ENCODE measurements around the gene TP53I3. TPM values are rescaled to one million over a fixed set of nuclear protein-coding genes. Genes with fewer than 3 reads are reported as not detected.
A peak's percentile ranks its signal among the peaks of the same experiment; 100 is the strongest.

TP53I3 gene, protein sequence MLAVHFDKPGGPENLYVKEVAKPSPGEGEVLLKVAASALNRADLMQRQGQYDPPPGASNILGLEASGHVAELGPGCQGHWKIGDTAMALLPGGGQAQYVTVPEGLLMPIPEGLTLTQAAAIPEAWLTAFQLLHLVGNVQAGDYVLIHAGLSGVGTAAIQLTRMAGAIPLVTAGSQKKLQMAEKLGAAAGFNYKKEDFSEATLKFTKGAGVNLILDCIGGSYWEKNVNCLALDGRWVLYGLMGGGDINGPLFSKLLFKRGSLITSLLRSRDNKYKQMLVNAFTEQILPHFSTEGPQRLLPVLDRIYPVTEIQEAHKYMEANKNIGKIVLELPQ
- total RNA-seq (2012; rRNA removed) (25.5 and 26.9 TPM in 2 replicates), polyA plus RNA-seq (2012; rRNA removed) (41.8 and 42.2 TPM in 2 replicates), Bru-seq, nascent RNA (percentile 61 among the genes with signal in this experiment), BruChase-seq, experiment 1, labeled RNA remaining after a 6-hour chase (percentile 74 among the genes with signal in this experiment), BruChase-seq, experiment 2, labeled RNA remaining after a 2-hour chase (percentile 64 among the genes with signal in this experiment)
- 19.4 and 32.9 TPM in 2 replicates for polyA plus RNA-seq (2012; cell fraction: cytosol; rRNA removed)
- 88.1 and 140 TPM in 2 replicates for polyA plus RNA-seq (2012; cell fraction: nucleus; rRNA removed; ENCODE audit: low replicate concordance)
- long read RNA-seq, transcript TP53I3-202 (6 exons, 1,635 nt) = minor isoform, 9 of 32 reads
- long read RNA-seq, transcript TP53I3-201 (5 exons, 1,998 nt) = major isoform, 12 of 32 reads
- long read RNA-seq, partial matches to known transcripts = 3 of 32 reads
- long read RNA-seq, other reads (novel, unspliced or antisense) = 5 of 32 reads

DNA sequence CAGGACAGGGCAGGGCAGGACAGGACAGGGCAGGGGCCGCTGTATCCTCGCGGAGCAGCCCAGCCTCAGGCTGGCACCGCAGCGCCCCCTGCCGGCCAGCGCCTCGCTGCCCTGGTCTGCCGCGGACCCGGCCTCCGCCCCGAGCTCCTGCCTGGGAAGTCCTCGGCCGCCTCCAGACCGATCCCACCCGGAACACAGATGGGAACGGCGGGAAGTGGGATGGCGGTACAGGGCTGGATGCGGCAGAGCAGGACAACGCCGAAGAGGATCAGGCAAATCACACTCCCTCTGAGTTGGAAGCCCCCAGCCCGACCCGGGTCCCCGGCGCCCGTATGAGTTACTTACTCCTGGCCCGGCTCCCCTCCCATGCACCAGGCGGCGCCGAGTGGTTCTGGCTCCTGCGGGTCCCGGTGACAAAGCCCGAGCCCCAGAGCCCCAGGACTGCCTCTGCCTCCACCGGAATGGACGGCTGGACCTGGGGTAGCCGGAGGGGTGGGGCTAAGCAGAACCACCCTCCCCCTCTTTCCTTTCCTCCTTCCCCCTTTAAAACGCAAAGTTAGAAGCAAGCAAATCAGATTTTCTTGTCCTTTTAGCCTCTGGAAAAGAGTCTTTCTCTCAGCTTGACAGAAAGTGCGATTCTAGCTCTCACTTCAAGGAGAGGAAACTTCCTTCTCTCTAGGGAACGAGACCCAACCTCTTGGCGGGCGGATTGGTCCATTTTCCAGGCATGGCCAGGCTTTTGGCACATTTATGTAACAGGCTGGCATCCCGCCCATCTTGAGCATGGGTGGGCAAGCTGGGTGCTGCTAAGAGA is at the start of gene TP53I3:
TSS of gene TP53I3 (minus strand) at position 449 of the 814 bp plus-strand sequence. CDS start 508 bp downstream, outside the sequence.
- H3K9me1 ChIP-seq (ENCODE audit: insufficient read depth, low read length) = peaks cover 11% of the 10 kb centered on the region
- no peaks in the 10 kb centered on the region for H3K27me3 ChIP-seq (ENCODE audit: control insufficient read depth, insufficient read depth, low read length)
- H2AK5ac ChIP-seq (ENCODE audit: low read depth, low read length) = peak within 1 kb of the TSS; percentile 91
- H2AFZ ChIP-seq (replicated peaks; ENCODE audit: low read length, poor library complexity) = peak within 1 kb of the TSS; percentile 99
- in situ Hi-C loops (cut with MboI; ENCODE audit: low sequenced_read_pairs) = no loop called here
- 7% methylated on average over 3 of the region's 44 CpGs; no CpG with 5 or more reads in 1 of the 2 experiments for WGBS, 2 experiments (ENCODE audit: extremely low coverage in 2 of 2, insufficient read length in 1 of 2)
- ATAC-seq (ENCODE audit: low read depth) (peak; percentile 93), DNase-seq (peak; percentile 84)
- peak within 1 kb of the TSS; percentile 70 for H3K4me3 ChIP-seq (ENCODE audit: insufficient read depth, low read depth, low read length)
- H3K14ac ChIP-seq (replicated peaks; ENCODE audit: low read depth, low read length) = peak within 1 kb of the TSS; percentile 87
- H4K5ac ChIP-seq (ENCODE audit: low read depth, low read length) = peak within 1 kb of the TSS; percentile 80
- peak within 1 kb of the TSS; percentile 91 for H3K56ac ChIP-seq (ENCODE audit: extremely low read depth, insufficient read depth, low read length)
- no peaks in the 10 kb centered on the region for H3K9me3 ChIP-seq (ENCODE audit: control insufficient read depth, insufficient read depth, low read length)
- peaks cover 15% of the 10 kb centered on the region for H3K36me3 ChIP-seq (ENCODE audit: control insufficient read depth, insufficient read depth, low read length)
- peak within 1 kb of the TSS; percentile 91 for H4K91ac ChIP-seq (ENCODE audit: insufficient read depth, low read depth, low read length)
- ChIA-PET CTCF (interaction anchor here (0.6 to 2.0 kb wide), 12 partner anchors 13 to 1678 kb away, joined by 3 to 10 read pairs (median 4); partner anchors contain the start of genes ATAD2B and PFN4), POLR2A (ENCODE audit: unreplicated experiment) (interaction anchor here (0.6 to 1.0 kb wide), 5 partner anchors 10 to 1004 kb away, joined by 3 read pairs; partner anchors contain the start of genes FAM228B and PFN4)
- peak within 1 kb of the TSS; percentile 89 for H2BK120ac ChIP-seq (ENCODE audit: low read depth, low read length)
- H3K4me1 ChIP-seq (ENCODE audit: control insufficient read depth, insufficient read depth, low read length) = peaks cover 4% of the 10 kb centered on the region; the same call in 1 of the 2 replicates
- H2BK15ac ChIP-seq (ENCODE audit: low read depth, low read length) = peak within 1 kb of the TSS; percentile 78; the same call in 2 of the 3 replicates
- BruUV-seq (replicated peaks) = no TSS peak
- peak within 1 kb of the TSS; percentile 78 for H3K18ac ChIP-seq (ENCODE audit: low read depth, low read length)
- H2BK5ac ChIP-seq (ENCODE audit: low read depth, low read length, poor library complexity, severe bottlenecking) = peak within 1 kb of the TSS; percentile 81
- peak within 1 kb of the TSS; percentile 97 for H3K4ac ChIP-seq (ENCODE audit: low read depth, low read length)
- H4K20me1 ChIP-seq (ENCODE audit: insufficient read depth, low read length) = no peaks in the 10 kb centered on the region
- peak within 1 kb of the TSS; percentile 79 for H3K9ac ChIP-seq (ENCODE audit: low read depth, low read length)
- peak within 1 kb of the TSS; percentile 89 for H3K27ac ChIP-seq (ENCODE audit: insufficient read depth, low read length)
- H2AK9ac ChIP-seq (replicated peaks; ENCODE audit: low read depth, low read length, poor library complexity) = peak within 1 kb of the TSS; percentile 99
- peak within 1 kb of the TSS; percentile 85 for H3K23ac ChIP-seq (ENCODE audit: low read depth, low read length)
- H3K4me2 ChIP-seq (ENCODE audit: low read depth, low read length) = peak within 1 kb of the TSS; percentile 86
- H2BK20ac ChIP-seq (ENCODE audit: low read depth, low read length) = peak within 1 kb of the TSS; percentile 55; the same call in 1 of the 2 replicates
- dilution Hi-C loops (cut with HindIII; ENCODE audit: low sequenced_read_pairs, unreplicated experiment) = no loop called here
- intact Hi-C loops (cut with micrococcal nuclease) = loop anchor here (1.0 to 2.0 kb wide), 3 partner anchors 157 to 298 kb away; partner anchors contain the start of gene ATAD2B
- H4K8ac ChIP-seq (ENCODE audit: low read depth in 2 of 2, low read length in 2 of 2) = peak within 1 kb of the TSS; percentile 74 to 96
- peaks cover 12 to 31% of the 10 kb centered on the region in 2 experiments for H3K79me1 ChIP-seq (ENCODE audit: low read depth in 1 of 2, low read length in 2 of 2)
- TF ChIP-seq POLR2A (IDR thresholded peaks at IDR 0.05; ENCODE audit: low read depth, low read length) (peak; percentile 71), NFE2L2 (IDR thresholded peaks at IDR 0.05; ENCODE audit: low read depth, low read length) (no peak), RCOR1 (IDR thresholded peaks at IDR 0.05; ENCODE audit: insufficient replicate concordance, low read length) (no peak), RFX5 (IDR thresholded peaks at IDR 0.05; ENCODE audit: low read depth, low read length) (no peak), SMC3 (IDR thresholded peaks at IDR 0.05; ENCODE audit: low read depth, low read length) (peak; percentile 50), MXI1 (IDR thresholded peaks at IDR 0.05; ENCODE audit: borderline replicate concordance, low read depth, low read length) (no peak), CHD1 (IDR thresholded peaks at IDR 0.05; ENCODE audit: low read depth, low read length) (no peak)
- TF ChIP-seq, protein P1, sequence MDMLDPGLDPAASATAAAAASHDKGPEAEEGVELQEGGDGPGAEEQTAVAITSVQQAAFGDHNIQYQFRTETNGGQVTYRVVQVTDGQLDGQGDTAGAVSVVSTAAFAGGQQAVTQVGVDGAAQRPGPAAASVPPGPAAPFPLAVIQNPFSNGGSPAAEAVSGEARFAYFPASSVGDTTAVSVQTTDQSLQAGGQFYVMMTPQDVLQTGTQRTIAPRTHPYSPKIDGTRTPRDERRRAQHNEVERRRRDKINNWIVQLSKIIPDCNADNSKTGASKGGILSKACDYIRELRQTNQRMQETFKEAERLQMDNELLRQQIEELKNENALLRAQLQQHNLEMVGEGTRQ (IDR thresholded peaks at IDR 0.05; ENCODE audit: low read depth, low read length) = no peak
- TF ChIP-seq, protein P2, sequence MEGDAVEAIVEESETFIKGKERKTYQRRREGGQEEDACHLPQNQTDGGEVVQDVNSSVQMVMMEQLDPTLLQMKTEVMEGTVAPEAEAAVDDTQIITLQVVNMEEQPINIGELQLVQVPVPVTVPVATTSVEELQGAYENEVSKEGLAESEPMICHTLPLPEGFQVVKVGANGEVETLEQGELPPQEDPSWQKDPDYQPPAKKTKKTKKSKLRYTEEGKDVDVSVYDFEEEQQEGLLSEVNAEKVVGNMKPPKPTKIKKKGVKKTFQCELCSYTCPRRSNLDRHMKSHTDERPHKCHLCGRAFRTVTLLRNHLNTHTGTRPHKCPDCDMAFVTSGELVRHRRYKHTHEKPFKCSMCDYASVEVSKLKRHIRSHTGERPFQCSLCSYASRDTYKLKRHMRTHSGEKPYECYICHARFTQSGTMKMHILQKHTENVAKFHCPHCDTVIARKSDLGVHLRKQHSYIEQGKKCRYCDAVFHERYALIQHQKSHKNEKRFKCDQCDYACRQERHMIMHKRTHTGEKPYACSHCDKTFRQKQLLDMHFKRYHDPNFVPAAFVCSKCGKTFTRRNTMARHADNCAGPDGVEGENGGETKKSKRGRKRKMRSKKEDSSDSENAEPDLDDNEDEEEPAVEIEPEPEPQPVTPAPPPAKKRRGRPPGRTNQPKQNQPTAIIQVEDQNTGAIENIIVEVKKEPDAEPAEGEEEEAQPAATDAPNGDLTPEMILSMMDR (conservative IDR thresholded peaks at IDR 0.05; ENCODE audit: low read depth, low read length) = peak; percentile 91
